Endothelial cell of umbilical vein (primary cell): ENCODE data around the gene KDM4C. TPM values are rescaled to one million over a fixed set of nuclear protein-coding genes. Genes with fewer than 3 reads are reported as not detected.

Experiments used
- BruUV-seq: library from RNA; stranded (reverse); fragments of 400-500 nt; replicated peaks from 2 replicates; lab custom pipeline; 2021; lab: Mats Ljungman, UMichigan
- CTCF ChIA-PET: fragments of 300-600, 350-600 bp; sonication (Branson Sonifier 250); formaldehyde crosslinking; loops from one replicate; lab custom pipeline; 2021; ENCODE audit warnings: antibody characterized with exemption, inconsistent platforms; lab: Charles Lee
- POLR2A ChIA-PET: fragments of 300-600, 350-600 bp; sonication (Branson Sonifier 250); formaldehyde crosslinking; loops from one replicate; lab custom pipeline; 2021; ENCODE audit warnings: antibody characterized with exemption, inconsistent platforms; lab: Charles Lee
- DNase-seq: peaks from one replicate; pipeline ENCODE4 v3.0.0-alpha.2; 2011; ENCODE audit warnings: low read depth, low spot score
- FAIRE-seq: peaks from 2 replicates; lab custom pipeline; 2011; peaks lifted over from hg19 to GRCh38; lab: Jason Lieb, UNC
- H2AFZ ChIP-seq: 2 replicates; pipeline ENCODE4 v1.6.0; 2012; ENCODE audit warnings: low read depth, low read length, control low read depth, inconsistent platforms
- H3K27ac ChIP-seq: 2 replicates; pipeline ENCODE4 v1.5.1; 2011; ENCODE audit warnings: low read depth, mild to moderate bottlenecking, control low read depth, low read length, moderate library complexity; ENCODE audit not compliant: insufficient read depth
- H3K27me3 ChIP-seq, 2 experiments: 2 replicates each; pipeline versions ENCODE4 v1.6.0 to v1.6.1; 2011; ENCODE audit warnings: low read length in 2 of 2, mixed read lengths in 1 of 2; ENCODE audit not compliant: control insufficient read depth in 2 of 2, insufficient read depth in 2 of 2
- H3K36me3 ChIP-seq, 2 experiments: 2 replicates in 1 of 2; 3 replicates in 1 of 2; pipeline ENCODE4 v1.5.1; 2011; ENCODE audit warnings: low read length in 2 of 2, mild to moderate bottlenecking in 1 of 2, moderate library complexity in 1 of 2; ENCODE audit not compliant: control insufficient read depth in 2 of 2, insufficient read depth in 2 of 2; ENCODE audit errors: extremely low read depth in 1 of 2
- H3K4me1 ChIP-seq: 3 replicates; pipeline ENCODE4 v1.5.1; 2011; ENCODE audit warnings: mild to moderate bottlenecking, low read length; ENCODE audit not compliant: control insufficient read depth, insufficient read depth; ENCODE audit errors: extremely low read depth
- H3K4me2 ChIP-seq: 2 replicates; pipeline ENCODE4 v1.6.1; 2011; ENCODE audit warnings: low read length, control low read depth, mixed read lengths; ENCODE audit not compliant: insufficient read depth
- H3K4me3 ChIP-seq, 3 experiments: fragments of 200-600 bp in 1 of 3; sonication (generic), shearing (Covaris generic) in 1 of 3; replicated peaks in 1 of 3; 2 replicates each; pipeline ENCODE4 v1.5.1; 2011 to 2016; ENCODE audit warnings: control low read depth in 3 of 3, low read length in 3 of 3, mild to moderate bottlenecking in 2 of 3, inconsistent platforms in 1 of 3, low read depth in 1 of 3, moderate library complexity in 1 of 3; ENCODE audit not compliant: insufficient read depth in 1 of 3
- H3K79me2 ChIP-seq: 2 replicates; pipeline ENCODE4 v1.6.0; 2012; ENCODE audit warnings: low read length, inconsistent platforms; ENCODE audit not compliant: control insufficient read depth, insufficient read depth
- H3K9ac ChIP-seq: replicated peaks from 2 replicates; pipeline ENCODE3; 2011; ENCODE audit warnings: low read length, control low read depth; ENCODE audit not compliant: insufficient read depth; ENCODE audit errors: extremely low read depth
- H3K9me1 ChIP-seq: replicated peaks from 3 replicates; pipeline ENCODE4 v1.6.0; 2011; ENCODE audit warnings: mild to moderate bottlenecking, low read length; ENCODE audit not compliant: control insufficient read depth, insufficient read depth; ENCODE audit errors: extremely low read depth
- H3K9me3 ChIP-seq: replicated peaks from 2 replicates; pipeline ENCODE4 v1.5.1; 2012; ENCODE audit warnings: low read length, inconsistent platforms; ENCODE audit not compliant: control insufficient read depth, insufficient read depth
- H4K20me1 ChIP-seq: replicated peaks from 2 replicates; pipeline ENCODE3; 2011; ENCODE audit warnings: mild to moderate bottlenecking, low read length; ENCODE audit not compliant: control insufficient read depth, insufficient read depth; ENCODE audit errors: extremely low read depth
- EZH2 ChIP-seq: IDR thresholded peaks from 2 replicates; pipeline ENCODE4 v1.6.1; 2012; ENCODE audit warnings: borderline replicate concordance, low read depth, mild to moderate bottlenecking, moderate library complexity, low read length, inconsistent platforms; ENCODE audit not compliant: severe bottlenecking
- FOS ChIP-seq: IDR thresholded peaks from 2 replicates; pipeline ENCODE4 v1.6.1; 2011; ENCODE audit warnings: mild to moderate bottlenecking, low read length, moderate library complexity, borderline replicate concordance; ENCODE audit not compliant: insufficient read depth
- GATA2 ChIP-seq: IDR thresholded peaks from 2 replicates; pipeline ENCODE4 v1.7.0; 2011; ENCODE audit warnings: low read depth, mild to moderate bottlenecking, moderate library complexity, mixed read lengths, low read length; ENCODE audit not compliant: insufficient read length, insufficient read depth
- JUN ChIP-seq: IDR thresholded peaks from 2 replicates; pipeline ENCODE4 v1.6.1; 2011; ENCODE audit warnings: borderline replicate concordance, low read depth; ENCODE audit not compliant: insufficient read length, insufficient read depth
- MYC ChIP-seq: IDR thresholded peaks from one replicate; pipeline ENCODE4 v1.6.1; 2011; ENCODE audit warnings: mild to moderate bottlenecking, low read depth, low read length
- POLR2A ChIP-seq: IDR thresholded peaks from 2 replicates; pipeline ENCODE4 v1.6.1; 2012; ENCODE audit warnings: low read depth, mild to moderate bottlenecking, control low read depth, low read length
- POLR2AphosphoS5 ChIP-seq: IDR thresholded peaks from 2 replicates; pipeline ENCODE4 v1.6.1; 2012; ENCODE audit warnings: low read depth, mild to moderate bottlenecking, control low read depth, low read length, moderate library complexity; ENCODE audit not compliant: insufficient read depth
- dilution Hi-C: fragments of 300-500 bp; cut with MboI; formaldehyde crosslinking; loops from one replicate; pipeline ENCODE4 v1.15.0; 2019; ENCODE audit warnings: low sequenced_read_pairs; ENCODE audit not compliant: extremely low pct_ligation_motif_present
- intact Hi-C: fragments of 100-400 bp; cut with micrococcal nuclease; formaldehyde crosslinking; loops from one replicate; pipeline ENCODE4 v1.10.0; 2022
- polyA plus RNA-seq, 4 experiments: library from polyadenylated mRNA; depleted of rRNA in 3 of 4; stranded (reverse) in 3 of 4; unstranded in 1 of 4; fragments of >200 nt; gene quantifications; 2 replicates each; pipeline versions ENCODE4 v1.2.1 to v1.2.3, GENCODE V29; 2011 to 2012; ENCODE audit warnings: missing spikeins in 1 of 4
- total RNA-seq: library from RNA; stranded (reverse); gene quantifications from 2 replicates; pipeline ENCODE4 v1.2.3, GENCODE V29; 2021
- TF ChIP-seq, protein P1 (sequence below): IDR thresholded peaks from 2 replicates; pipeline ENCODE4 v1.6.1; 2011; ENCODE audit not compliant: insufficient read depth, insufficient read length
- TF ChIP-seq, protein P2 (sequence below), 2 donors: IDR thresholded peaks; 1 replicate in 1 of 2; 2 replicates in 1 of 2; pipeline ENCODE4 v1.5.1; 2011; ENCODE audit warnings: low read length in 2 of 2, mild to moderate bottlenecking in 2 of 2, moderate library complexity in 2 of 2, control low read depth in 1 of 2, inconsistent platforms in 1 of 2, low read depth in 1 of 2; ENCODE audit not compliant: insufficient read depth in 1 of 2; ENCODE audit errors: extremely low read depth in 1 of 2

Gene KDM4C
- total and polyA plus RNA-seq, 2 donors (not counting 3 experiments of a cell fraction or from before 2014, with no cell fraction given): 5.4 to 15.0 TPM

GRCh38 chr9:7210854-7211637 is 453.3 kb downstream of the KDM4C start:
- Histone ChIP-seq H3K4me3 (no peak overlapping the region), H3K27me3 (peaks cover 2 to 4% of the 10 kb centered on the region in 2 experiments), H3K27ac (no peak overlapping the region), H3K9me3 (no peaks in the 10 kb centered on the region), H3K9me1 (no peaks in the 10 kb centered on the region), H3K36me3 (no peaks in the 10 kb centered on the region), H3K4me1 (no peaks in the 10 kb centered on the region), H4K20me1 (no peaks in the 10 kb centered on the region), H3K9ac (no peak overlapping the region), H2AFZ (no peak overlapping the region), H3K4me2 (no peak overlapping the region), H3K79me2 (no peaks in the 10 kb centered on the region)
- POLR2A ChIA-PET: no interaction called here
- dilution Hi-C loops (no loop called here), intact Hi-C loops (no loop called here)
- CTCF ChIA-PET: interaction anchor here (1.0 kb wide), 1 partner anchor 24 kb away, joined by 4 read pairs; no protein-coding TSS in a partner anchor
- DNase-seq (no peak), FAIRE-seq (no peak)
- TF ChIP-seq POLR2A (no peak), JUN (no peak), POLR2AphosphoS5 (no peak), MYC (no peak), FOS (no peak), EZH2 (no peak), GATA2 (no peak)
- TF ChIP-seq, protein P1, sequence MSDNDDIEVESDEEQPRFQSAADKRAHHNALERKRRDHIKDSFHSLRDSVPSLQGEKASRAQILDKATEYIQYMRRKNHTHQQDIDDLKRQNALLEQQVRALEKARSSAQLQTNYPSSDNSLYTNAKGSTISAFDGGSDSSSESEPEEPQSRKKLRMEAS: no peak
- TF ChIP-seq, protein P2, sequence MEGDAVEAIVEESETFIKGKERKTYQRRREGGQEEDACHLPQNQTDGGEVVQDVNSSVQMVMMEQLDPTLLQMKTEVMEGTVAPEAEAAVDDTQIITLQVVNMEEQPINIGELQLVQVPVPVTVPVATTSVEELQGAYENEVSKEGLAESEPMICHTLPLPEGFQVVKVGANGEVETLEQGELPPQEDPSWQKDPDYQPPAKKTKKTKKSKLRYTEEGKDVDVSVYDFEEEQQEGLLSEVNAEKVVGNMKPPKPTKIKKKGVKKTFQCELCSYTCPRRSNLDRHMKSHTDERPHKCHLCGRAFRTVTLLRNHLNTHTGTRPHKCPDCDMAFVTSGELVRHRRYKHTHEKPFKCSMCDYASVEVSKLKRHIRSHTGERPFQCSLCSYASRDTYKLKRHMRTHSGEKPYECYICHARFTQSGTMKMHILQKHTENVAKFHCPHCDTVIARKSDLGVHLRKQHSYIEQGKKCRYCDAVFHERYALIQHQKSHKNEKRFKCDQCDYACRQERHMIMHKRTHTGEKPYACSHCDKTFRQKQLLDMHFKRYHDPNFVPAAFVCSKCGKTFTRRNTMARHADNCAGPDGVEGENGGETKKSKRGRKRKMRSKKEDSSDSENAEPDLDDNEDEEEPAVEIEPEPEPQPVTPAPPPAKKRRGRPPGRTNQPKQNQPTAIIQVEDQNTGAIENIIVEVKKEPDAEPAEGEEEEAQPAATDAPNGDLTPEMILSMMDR (IDR thresholded peaks at IDR 0.05; ENCODE audit: extremely low read depth in 1 of 2, insufficient read depth in 1 of 2, low read depth in 1 of 2, low read length in 2 of 2): no peak
- BruUV-seq: no TSS peak
